ENCODE data around the gene HSPA1L.

DNA sequence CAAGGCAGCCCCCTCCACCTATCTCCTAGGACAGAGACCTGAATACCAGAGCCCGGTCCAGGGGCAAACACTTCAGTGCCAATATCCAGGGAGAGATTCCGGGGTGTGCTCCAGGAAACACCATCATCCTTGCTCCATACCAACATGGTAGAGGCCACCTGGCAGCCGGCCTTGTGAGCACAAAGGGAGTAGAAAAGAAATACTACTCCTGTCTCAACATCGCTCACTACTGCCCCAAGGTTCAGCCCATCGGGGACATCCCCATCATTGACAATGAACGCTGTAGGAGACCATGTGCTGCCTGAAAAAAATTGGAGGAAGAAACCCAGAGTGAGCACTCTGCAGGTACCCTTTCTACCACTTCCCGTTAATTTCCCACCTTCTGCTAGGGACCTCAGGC, 46.1 kb upstream of the HSPA1L start:
- TF ChIP-seq, protein P1, sequence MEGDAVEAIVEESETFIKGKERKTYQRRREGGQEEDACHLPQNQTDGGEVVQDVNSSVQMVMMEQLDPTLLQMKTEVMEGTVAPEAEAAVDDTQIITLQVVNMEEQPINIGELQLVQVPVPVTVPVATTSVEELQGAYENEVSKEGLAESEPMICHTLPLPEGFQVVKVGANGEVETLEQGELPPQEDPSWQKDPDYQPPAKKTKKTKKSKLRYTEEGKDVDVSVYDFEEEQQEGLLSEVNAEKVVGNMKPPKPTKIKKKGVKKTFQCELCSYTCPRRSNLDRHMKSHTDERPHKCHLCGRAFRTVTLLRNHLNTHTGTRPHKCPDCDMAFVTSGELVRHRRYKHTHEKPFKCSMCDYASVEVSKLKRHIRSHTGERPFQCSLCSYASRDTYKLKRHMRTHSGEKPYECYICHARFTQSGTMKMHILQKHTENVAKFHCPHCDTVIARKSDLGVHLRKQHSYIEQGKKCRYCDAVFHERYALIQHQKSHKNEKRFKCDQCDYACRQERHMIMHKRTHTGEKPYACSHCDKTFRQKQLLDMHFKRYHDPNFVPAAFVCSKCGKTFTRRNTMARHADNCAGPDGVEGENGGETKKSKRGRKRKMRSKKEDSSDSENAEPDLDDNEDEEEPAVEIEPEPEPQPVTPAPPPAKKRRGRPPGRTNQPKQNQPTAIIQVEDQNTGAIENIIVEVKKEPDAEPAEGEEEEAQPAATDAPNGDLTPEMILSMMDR (IDR thresholded peaks at IDR 0.05) = no peak
- TF ChIP-seq POLR2A (IDR thresholded peaks at IDR 0.05) = no peak
